ENCODE data around the gene BAHCC1. TPM values are rescaled to one million over a fixed set of nuclear protein-coding genes. Genes with fewer than 3 reads are reported as not detected.

The BAHCC1 gene
- total RNA-seq, 1 experiment from 2014 or later = 3.1 TPM

GRCh38 chr17:81436294-81436849 lies 41.1 kb downstream of the BAHCC1 start:
- H3K79me1 ChIP-seq (ENCODE audit: insufficient read depth, low read depth, low read length, poor library complexity, severe bottlenecking) = no peaks in the 10 kb centered on the region
- no peak overlapping the region for H3K4ac ChIP-seq (ENCODE audit: low read depth, low read length)
- no peak overlapping the region for H3K18ac ChIP-seq (ENCODE audit: insufficient read length, low read depth, low read length)
- H3K4me1 Mint-ChIP-seq = peaks cover 4 to 9% of the 10 kb centered on the region in 2 experiments; a peak in 3 of 4 replicates
- no peak overlapping the region for H3K56ac ChIP-seq (ENCODE audit: insufficient read length, low read depth, low read length)
- H2BK15ac ChIP-seq (ENCODE audit: low read depth, low read length) = no peak overlapping the region
- no peaks in the 10 kb centered on the region for H3K9me3 ChIP-seq (ENCODE audit: control insufficient read depth, low read depth, low read length)
- no peak overlapping the region for H2BK5ac ChIP-seq (ENCODE audit: insufficient read length, low read length)
- no peak for TF ChIP-seq CTCF (conservative IDR thresholded peaks at IDR 0.05)
- no peak overlapping the region for H3K9ac ChIP-seq (ENCODE audit: extremely low read depth, insufficient read length, low read length)
- no peak overlapping the region for H3K27ac Mint-ChIP-seq
- H4K91ac ChIP-seq (ENCODE audit: insufficient read length, low read depth, low read length) = no peak overlapping the region
- no peak overlapping the region for H3K27ac ChIP-seq (ENCODE audit: insufficient read length, low read depth, low read length)
- no peak overlapping the region for H3K14ac ChIP-seq (ENCODE audit: insufficient read depth, low read length)
- H3K36me3 Mint-ChIP-seq (ENCODE audit: insufficient read depth in 1 of 3, low read depth in 3 of 3) = no peaks in the 10 kb centered on the region
- no peaks in the 10 kb centered on the region for H3K79me2 ChIP-seq (ENCODE audit: insufficient read depth, low read length)
- H2AK5ac ChIP-seq (ENCODE audit: insufficient read length, low read length) = no peak overlapping the region
- H3K27me3 ChIP-seq (ENCODE audit: insufficient read depth, low read length) = no peaks in the 10 kb centered on the region
- peaks cover 4% of the 10 kb centered on the region for H4K20me1 ChIP-seq (ENCODE audit: control insufficient read depth, insufficient read depth, insufficient read length)
- H3K4me2 ChIP-seq (ENCODE audit: insufficient read depth, insufficient read length, low read length) = no peak overlapping the region
- H3K4me1 ChIP-seq (ENCODE audit: insufficient read depth, low read length) = no peaks in the 10 kb centered on the region
- no peak overlapping the region for H2BK12ac ChIP-seq (ENCODE audit: insufficient read length, low read depth, low read length)
- no peak overlapping the region for H2BK120ac ChIP-seq (ENCODE audit: low read depth, low read length, poor library complexity, severe bottlenecking)
- H4K8ac ChIP-seq (replicated peaks; ENCODE audit: insufficient read length, low read depth, low read length) = no peak overlapping the region
- H3K23ac ChIP-seq (ENCODE audit: insufficient read length, low read depth, low read length) = no peak overlapping the region
- no peaks in the 10 kb centered on the region; the same call in 1 of the 2 replicates for H3K27me3 Mint-ChIP-seq (ENCODE audit: low read depth)
- DNase-seq = no peak
- no peak overlapping the region for H4K5ac ChIP-seq (ENCODE audit: insufficient read length, low read depth, low read length)
- no peaks in the 10 kb centered on the region for H3K9me3 Mint-ChIP-seq
- no peak overlapping the region for H2AFZ ChIP-seq (ENCODE audit: low read length)
- no peak overlapping the region for H3K4me3 Mint-ChIP-seq
- H2BK20ac ChIP-seq (ENCODE audit: low read depth, low read length, poor library complexity, severe bottlenecking) = no peak overlapping the region
- no CpG with 5 or more reads among the region's 19 CpGs for WGBS (ENCODE audit: extremely low coverage, insufficient read length, low lambda C conversion rate)
- no peaks in the 10 kb centered on the region for H3K23me2 ChIP-seq (ENCODE audit: insufficient read length, low read depth, low read length, poor library complexity, severe bottlenecking)
- H3T11ph ChIP-seq (ENCODE audit: low read length) = no peak overlapping the region
